GM12801 (cell line): ENCODE measurements around the gene BTRC.

Experiments
- TF ChIP-seq, protein P1 (sequence below): IDR thresholded peaks from one replicate; pipeline ENCODE4 v1.5.1; 2011; ENCODE audit warnings: control low read depth; ENCODE audit not compliant: insufficient read length; ENCODE audit errors: extremely low read depth

BTRC gene

DNA sequence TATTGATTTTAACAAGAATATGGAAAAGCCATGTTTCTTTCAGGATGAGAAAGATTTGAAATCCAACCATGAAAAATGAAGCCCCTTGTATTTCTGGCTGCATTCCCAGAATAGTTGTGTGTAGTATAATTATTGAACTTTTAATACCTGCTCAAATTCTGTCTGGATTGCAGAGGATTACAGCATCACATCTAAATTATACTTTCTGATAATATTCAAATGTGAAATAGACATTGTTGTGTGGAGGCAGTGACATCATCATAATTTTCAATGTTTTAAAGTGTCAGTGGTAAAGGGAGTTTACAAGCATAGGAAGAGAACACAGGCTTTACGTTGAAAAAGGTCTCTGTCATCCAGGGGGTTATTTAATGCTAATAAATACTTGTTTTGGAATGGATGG is 140.7 kb downstream of the BTRC start:
- TF ChIP-seq, protein P1, sequence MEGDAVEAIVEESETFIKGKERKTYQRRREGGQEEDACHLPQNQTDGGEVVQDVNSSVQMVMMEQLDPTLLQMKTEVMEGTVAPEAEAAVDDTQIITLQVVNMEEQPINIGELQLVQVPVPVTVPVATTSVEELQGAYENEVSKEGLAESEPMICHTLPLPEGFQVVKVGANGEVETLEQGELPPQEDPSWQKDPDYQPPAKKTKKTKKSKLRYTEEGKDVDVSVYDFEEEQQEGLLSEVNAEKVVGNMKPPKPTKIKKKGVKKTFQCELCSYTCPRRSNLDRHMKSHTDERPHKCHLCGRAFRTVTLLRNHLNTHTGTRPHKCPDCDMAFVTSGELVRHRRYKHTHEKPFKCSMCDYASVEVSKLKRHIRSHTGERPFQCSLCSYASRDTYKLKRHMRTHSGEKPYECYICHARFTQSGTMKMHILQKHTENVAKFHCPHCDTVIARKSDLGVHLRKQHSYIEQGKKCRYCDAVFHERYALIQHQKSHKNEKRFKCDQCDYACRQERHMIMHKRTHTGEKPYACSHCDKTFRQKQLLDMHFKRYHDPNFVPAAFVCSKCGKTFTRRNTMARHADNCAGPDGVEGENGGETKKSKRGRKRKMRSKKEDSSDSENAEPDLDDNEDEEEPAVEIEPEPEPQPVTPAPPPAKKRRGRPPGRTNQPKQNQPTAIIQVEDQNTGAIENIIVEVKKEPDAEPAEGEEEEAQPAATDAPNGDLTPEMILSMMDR = no peak

DNA sequence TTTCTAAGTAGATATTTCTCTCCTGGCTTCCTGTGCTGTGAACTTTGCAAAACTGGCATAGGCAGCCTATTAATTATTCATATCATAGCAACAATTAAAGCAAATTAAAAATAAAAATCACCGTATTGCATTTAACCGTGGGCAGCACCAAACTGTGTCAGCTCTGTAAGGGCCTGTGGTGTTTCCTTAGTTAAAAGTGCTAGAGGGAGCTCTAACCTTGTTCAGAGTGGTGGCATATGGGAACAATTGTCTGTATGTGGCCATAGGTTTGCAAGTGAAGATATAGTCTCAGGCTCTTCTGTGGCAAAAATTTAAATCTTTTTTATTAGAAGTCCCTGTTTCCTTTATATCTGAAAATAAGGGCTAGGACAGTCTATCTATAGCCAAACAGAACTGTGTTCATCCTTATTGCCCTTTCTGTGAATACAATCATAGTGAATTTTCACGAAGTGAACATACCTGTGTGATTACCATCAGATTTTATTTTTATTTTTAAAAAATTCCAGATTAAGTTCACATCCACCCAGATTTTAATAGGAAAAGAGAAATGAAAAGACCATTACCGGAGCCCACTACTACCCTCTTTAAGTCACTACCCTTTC is 141.5 kb downstream of the BTRC start:
- TF ChIP-seq, protein P1 = no peak

DNA sequence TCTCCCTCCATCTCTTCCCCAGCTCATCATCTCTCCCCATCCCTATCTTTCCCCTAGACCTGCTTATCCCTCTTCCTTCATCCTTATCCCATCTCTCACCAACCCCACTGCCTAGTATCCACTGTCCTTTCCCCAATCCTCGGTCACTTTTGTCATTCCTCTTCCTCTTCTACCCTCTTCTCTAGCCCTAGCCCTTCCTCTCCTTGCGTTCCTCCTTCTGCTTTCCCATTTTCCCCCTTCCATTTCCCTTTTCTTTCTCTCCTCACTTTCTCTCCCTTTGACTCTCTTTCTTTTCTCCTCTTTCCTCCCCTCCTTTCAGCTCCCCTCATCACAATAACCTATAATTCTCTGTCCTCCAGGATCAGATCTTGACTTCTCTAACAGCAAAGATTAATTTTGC is 150.5 kb downstream of the BTRC start:
- TF ChIP-seq, protein P1 = no peak

DNA sequence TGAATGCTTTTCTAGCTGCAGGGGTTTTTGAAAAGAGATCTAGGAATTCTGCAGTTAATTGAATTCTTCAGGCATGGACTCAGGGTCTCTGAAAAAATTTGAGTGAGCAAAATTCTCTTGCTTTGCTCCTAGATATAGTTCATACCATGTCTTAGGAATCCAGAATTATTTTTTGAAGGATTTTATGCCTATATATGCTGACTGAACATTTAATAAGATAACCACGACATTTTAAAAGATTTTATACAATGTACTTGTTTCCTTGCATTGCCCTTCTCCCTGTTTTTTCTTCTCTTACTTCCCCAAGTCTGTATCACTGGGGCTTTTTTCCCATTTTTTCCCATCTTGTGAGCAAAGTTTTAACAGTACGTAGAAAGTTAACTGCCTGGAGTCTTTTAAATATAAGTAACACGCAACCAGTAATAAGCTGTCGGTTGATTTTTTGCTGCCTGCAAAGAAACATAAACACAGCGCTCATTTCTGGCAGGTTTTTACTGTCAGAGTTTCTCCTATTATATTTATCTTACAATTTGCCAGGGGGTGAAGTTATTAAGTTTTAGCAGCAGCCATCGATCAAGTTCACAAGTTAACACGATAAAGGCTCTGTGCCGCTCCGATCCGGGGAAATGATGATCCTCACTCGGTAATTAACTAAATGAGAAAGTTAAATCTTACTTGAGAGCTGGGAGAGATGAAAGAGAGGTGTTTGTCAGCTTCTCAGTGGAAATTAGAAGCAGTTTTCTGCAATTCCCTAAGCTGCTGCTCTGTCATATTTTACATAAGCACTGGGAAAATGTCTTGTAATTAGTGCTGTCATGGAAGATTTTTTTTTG is 153.1 kb downstream of the BTRC start:
- TF ChIP-seq, protein P1 = no peak

DNA sequence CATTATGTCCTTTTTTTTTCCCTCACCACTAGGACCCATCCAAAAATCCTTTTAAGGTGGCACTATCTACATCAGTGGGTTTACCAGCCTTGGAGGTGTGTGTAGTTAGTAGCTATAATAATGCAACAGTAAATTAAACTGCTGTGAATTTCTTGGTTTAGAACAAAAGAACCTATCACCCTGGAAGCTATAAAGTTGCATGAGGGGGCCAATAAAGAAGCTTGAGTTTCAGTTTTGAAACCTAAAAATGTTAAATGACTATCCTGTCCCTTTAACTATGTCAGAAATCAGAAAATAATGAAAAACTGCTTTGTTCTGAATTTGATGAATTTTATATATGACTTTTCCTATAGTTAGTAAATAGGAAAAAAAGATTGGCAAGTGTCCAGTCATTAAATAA is 153.9 kb downstream of the BTRC start:
- TF ChIP-seq, protein P1 = no peak

DNA sequence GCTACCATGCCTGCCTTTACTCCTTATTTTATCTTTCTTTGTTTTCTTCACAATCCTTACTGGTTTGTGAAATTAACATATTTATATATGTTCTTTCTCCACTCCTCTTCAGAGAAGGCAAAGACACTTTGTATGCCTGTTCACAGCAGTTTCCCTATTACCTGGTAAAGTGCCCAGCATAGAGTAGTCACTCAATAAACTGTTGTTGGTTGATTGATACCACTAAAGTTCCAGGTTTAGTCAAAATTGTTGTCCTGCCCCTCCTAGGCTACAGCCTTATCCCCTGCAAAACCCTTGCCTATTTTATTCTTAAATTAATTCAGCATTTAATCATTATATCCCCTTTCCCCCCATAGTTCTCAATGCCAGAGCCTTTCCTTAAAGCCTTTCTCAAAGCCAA is 158.0 kb downstream of the BTRC start:
- TF ChIP-seq, protein P1 = no peak

DNA sequence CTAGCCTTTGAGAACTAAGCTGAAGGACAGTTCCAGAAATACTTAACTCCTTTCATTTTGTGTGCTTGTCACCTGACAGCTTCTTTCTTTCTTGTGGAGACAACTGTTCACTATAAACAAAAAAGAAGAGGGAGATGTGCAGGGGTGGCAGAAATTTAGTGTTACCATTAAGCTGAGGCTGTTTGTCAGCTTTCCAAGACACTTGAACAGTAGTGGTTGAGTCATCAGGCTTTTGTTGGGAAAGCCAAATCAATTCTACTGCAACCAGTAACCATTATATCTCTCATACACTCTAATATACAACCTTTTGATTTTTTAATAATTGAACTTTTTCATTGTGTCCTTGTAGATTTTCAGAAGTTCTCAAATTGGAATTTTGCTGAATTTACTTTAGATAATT is 158.8 kb downstream of the BTRC start:
- TF ChIP-seq, protein P1 = no peak
